ENCODE results near the gene MSX2.

Gene MSX2

DNA sequence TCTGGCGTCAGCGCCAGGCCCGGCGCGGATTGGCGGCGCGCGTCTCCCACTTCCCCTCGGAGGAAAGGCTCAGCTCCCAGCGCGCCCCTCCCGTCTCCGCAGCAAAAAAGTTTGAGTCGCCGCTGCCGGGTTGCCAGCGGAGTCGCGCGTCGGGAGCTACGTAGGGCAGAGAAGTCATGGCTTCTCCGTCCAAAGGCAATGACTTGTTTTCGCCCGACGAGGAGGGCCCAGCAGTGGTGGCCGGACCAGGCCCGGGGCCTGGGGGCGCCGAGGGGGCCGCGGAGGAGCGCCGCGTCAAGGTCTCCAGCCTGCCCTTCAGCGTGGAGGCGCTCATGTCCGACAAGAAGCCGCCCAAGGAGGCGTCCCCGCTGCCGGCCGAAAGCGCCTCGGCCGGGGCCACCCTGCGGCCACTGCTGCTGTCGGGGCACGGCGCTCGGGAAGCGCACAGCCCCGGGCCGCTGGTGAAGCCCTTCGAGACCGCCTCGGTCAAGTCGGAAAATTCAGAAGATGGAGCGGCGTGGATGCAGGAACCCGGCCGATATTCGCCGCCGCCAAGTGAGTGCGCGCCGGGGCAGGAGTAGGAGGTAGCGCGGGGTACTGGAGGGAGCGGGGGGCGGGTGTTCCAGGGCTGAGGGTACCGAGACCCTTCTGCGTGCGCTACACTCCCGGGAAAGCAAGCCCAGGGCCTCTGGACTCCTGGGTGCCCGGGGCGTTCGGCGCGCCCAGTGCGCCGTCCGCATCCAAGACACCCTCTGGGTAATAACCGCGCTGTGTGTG, at the start of gene MSX2:
MSX2 (plus strand) TSS at position 99 of the 777 bp plus-strand sequence; CDS start at position 177, 78 bp downstream.
- Histone ChIP-seq H2AFZ (ENCODE audit: low read length, unreplicated experiment) (peak within 1 kb of the TSS; percentile 68), H3K27me3 (ENCODE audit: insufficient read depth, low read length) (peaks cover 66% of the 10 kb centered on the region), H3K4me1 (ENCODE audit: control insufficient read depth, insufficient read depth, low read length, unreplicated experiment) (no peaks in the 10 kb centered on the region), H3K27ac (ENCODE audit: low read depth, low read length) (no peak within 1 kb of the TSS), H3K79me2 (ENCODE audit: control insufficient read depth, insufficient read depth, low read length, unreplicated experiment) (no peaks in the 10 kb centered on the region), H3K4me3 (ENCODE audit: low read depth, low read length) (peak within 1 kb of the TSS; percentile 76), H3K36me3 (ENCODE audit: insufficient read depth, low read length) (no peaks in the 10 kb centered on the region)

DNA sequence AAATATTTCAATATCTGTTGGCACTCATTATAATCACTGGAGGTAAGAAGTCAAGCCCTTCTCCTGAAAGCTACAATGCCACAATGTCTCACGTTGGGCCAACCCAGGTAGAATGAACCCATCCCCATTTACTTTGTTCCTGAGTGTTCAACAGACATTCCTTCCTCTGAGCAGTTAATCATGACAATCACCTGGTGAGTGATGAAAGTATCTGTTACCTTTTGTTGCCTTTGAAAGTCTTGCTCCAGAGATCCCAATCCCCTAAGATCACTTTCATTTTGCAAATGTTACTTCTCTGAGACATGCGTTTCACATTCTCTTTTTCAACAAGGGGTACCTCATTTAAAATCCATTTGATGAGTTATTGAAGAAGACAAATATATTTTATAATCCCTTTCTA, 49.3 kb upstream of the MSX2 start:
- Histone ChIP-seq H3K4me3 (ENCODE audit: low read depth, low read length) (no peak overlapping the region), H3K27ac (ENCODE audit: low read depth, low read length) (no peak overlapping the region), H3K36me3 (ENCODE audit: insufficient read depth, low read length) (no peaks in the 10 kb centered on the region), H2AFZ (ENCODE audit: low read length, unreplicated experiment) (no peak overlapping the region), H3K79me2 (ENCODE audit: control insufficient read depth, insufficient read depth, low read length, unreplicated experiment) (no peaks in the 10 kb centered on the region), H3K4me1 (ENCODE audit: control insufficient read depth, insufficient read depth, low read length, unreplicated experiment) (no peaks in the 10 kb centered on the region), H3K27me3 (ENCODE audit: insufficient read depth, low read length) (no peaks in the 10 kb centered on the region)

DNA sequence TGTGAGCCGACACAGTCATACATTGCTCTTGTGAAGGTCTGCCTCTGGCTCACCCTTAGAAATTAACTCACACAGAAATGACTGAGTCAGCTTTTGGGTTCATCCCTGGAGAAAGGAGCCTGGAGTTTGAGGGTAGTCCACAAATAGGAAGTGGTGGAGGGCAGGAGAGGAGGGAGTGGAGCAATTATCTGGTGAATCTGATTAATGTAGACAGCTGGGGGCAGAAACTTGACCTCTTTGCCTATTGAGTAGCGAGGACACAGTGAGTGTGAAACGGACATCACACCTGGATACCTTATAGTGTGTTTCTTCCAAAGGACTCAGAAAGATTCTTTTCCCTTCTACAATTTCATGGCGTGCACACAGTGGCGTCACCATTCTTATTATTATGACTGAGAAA, 48.5 kb upstream of the MSX2 start:
- Histone ChIP-seq H3K36me3 (ENCODE audit: insufficient read depth, low read length) (no peaks in the 10 kb centered on the region), H3K27me3 (ENCODE audit: insufficient read depth, low read length) (no peaks in the 10 kb centered on the region), H2AFZ (ENCODE audit: low read length, unreplicated experiment) (no peak overlapping the region), H3K79me2 (ENCODE audit: control insufficient read depth, insufficient read depth, low read length, unreplicated experiment) (no peaks in the 10 kb centered on the region), H3K4me1 (ENCODE audit: control insufficient read depth, insufficient read depth, low read length, unreplicated experiment) (no peaks in the 10 kb centered on the region), H3K4me3 (ENCODE audit: low read depth, low read length) (no peak overlapping the region), H3K27ac (ENCODE audit: low read depth, low read length) (no peak overlapping the region)

DNA sequence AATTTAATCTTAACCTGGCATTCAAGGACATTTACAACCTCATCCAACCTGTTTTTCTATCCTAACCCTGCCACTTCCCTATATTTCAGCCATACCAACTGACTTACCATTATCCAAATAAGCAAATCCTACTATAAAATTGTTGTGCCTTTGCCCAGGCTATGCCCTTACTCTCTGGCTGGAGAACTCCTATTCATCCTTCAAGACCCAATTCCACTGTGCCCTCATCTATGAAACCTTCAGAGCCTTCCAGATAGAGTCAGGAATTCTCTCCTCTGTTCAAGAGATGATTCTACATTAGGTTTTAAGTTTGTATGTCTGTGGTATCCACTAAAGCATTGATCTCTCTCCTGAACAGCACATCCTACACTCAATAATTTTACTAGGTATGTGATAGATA, 46.3 kb upstream of the MSX2 start:
- Histone ChIP-seq H3K27me3 (ENCODE audit: insufficient read depth, low read length) (no peaks in the 10 kb centered on the region), H3K4me3 (ENCODE audit: low read depth, low read length) (no peak overlapping the region), H3K36me3 (ENCODE audit: insufficient read depth, low read length) (no peaks in the 10 kb centered on the region), H3K27ac (ENCODE audit: low read depth, low read length) (no peak overlapping the region), H3K79me2 (ENCODE audit: control insufficient read depth, insufficient read depth, low read length, unreplicated experiment) (no peaks in the 10 kb centered on the region), H3K4me1 (ENCODE audit: control insufficient read depth, insufficient read depth, low read length, unreplicated experiment) (no peaks in the 10 kb centered on the region), H2AFZ (ENCODE audit: low read length, unreplicated experiment) (no peak overlapping the region)

DNA sequence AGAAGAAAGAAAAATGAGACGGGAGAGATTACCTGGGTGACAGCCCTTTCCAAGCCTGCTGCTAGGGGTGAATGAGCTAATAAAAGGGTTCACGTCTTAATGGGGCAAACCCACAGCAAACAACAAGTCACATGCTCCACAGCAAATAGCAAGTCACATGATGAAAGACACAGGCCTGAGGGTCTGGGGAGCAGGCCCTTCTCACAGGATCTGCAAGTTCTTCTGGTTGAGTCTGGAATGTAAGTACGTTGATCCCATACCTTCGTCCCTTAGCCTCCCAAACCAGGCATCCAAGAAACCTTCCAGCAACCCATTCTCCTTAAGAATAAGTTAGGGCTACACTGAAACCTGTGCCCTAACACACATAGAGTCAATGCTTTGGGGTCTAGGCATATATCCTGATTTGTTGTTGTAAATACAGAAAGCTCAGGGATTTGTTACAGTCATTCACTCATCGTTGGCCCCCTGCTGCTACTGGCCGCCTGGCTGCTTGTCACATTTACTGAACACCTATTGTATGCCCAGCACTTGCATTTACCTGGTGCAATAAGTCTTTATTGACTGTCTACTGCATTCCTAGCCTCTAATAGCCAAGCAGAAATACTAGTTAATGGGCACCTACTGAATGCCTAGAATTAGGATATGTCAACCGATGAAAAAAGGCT, 43.3 kb upstream of the MSX2 start:
- H3K79me2 ChIP-seq (ENCODE audit: control insufficient read depth, insufficient read depth, low read length, unreplicated experiment), result no peaks in the 10 kb centered on the region
- no peak overlapping the region for H3K4me3 ChIP-seq (ENCODE audit: low read depth, low read length)
- H3K4me1 ChIP-seq (ENCODE audit: control insufficient read depth, insufficient read depth, low read length, unreplicated experiment), result no peaks in the 10 kb centered on the region
- H2AFZ ChIP-seq (ENCODE audit: low read length, unreplicated experiment), result no peak overlapping the region
- H3K27me3 ChIP-seq (ENCODE audit: insufficient read depth, low read length), result 0 out of 2 replicates have a peak, but pooled peaks cover 2% of the 10 kb centered on the region
- no peaks in the 10 kb centered on the region for H3K36me3 ChIP-seq (ENCODE audit: insufficient read depth, low read length)
- H3K27ac ChIP-seq (ENCODE audit: low read depth, low read length), result no peak overlapping the region

DNA sequence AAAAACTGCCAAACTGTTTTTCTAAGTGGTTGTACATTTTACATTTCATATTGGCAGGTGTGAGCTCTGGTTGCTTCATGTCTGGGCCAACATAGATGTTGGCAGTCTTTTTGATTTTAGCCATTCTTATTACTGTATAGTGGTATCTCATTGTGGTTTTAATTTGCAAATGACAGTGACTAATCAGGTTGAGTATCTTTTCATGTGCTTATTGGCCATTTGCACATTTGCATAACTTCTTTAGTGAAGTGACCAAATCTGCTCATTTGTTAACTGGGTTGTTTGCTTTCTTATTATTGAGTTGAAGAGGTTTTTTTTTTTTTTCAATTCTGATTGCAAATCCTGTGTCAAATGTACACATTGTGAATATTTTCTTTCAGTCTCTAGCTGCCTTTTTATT, 36.9 kb upstream of the MSX2 start:
- Histone ChIP-seq H3K4me3 (ENCODE audit: low read depth, low read length) (no peak overlapping the region), H3K27ac (ENCODE audit: low read depth, low read length) (no peak overlapping the region), H3K27me3 (ENCODE audit: insufficient read depth, low read length) (peaks cover 41% of the 10 kb centered on the region)

DNA sequence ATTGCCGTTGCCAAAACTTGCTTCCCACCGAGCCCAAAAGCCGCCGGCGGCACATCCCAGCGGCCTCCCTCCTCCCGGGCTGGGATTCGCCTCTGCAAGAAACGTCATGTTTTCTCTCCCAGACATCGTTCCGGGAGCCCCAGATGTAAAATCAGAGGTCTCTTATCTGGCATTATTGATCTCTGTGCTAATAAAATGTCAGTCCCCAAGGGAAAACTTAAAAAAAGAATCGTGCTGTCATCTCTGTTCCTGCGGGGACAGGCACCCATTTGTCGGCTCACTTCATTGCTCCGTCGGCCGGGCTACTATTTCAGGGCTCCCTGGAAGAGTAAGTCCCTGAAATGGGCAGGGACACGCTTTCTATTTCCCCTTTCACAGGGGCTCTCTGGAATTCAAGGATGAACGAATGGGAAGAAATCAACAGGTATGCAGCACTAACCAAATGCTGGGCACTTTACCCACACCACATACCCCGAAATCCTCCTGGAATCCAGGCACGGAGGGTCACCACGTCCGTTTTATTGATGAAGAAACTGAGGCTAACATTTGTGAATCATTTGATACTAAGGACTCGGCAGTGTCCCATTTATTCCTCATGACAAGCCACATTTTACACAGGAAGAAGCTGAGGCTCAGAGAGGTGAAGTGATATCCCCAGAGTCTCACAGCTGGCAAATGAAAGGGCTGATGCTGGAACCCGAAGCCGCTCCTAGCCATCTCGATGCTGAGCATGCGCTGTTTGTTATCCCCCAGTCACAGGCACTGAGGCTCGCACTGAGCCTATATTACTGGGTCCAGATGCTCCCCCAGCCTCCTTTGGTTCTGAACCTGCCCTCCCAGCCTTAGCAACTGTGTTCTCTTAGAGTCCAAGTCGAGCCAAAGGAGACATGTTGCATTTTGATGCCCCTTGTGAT, 35.7 kb upstream of the MSX2 start:
- H3K4me3 ChIP-seq (ENCODE audit: low read depth, low read length), result no peak overlapping the region; the same call in 1 of the 2 replicates
- no peaks in the 10 kb centered on the region for H3K36me3 ChIP-seq (ENCODE audit: insufficient read depth, low read length)
- H3K27me3 ChIP-seq (ENCODE audit: insufficient read depth, low read length), result peaks cover 51% of the 10 kb centered on the region
- H3K4me1 ChIP-seq (ENCODE audit: control insufficient read depth, insufficient read depth, low read length, unreplicated experiment), result no peaks in the 10 kb centered on the region
- no peak overlapping the region for H3K27ac ChIP-seq (ENCODE audit: low read depth, low read length)
- H3K79me2 ChIP-seq (ENCODE audit: control insufficient read depth, insufficient read depth, low read length, unreplicated experiment), result no peaks in the 10 kb centered on the region
- no peak overlapping the region for H2AFZ ChIP-seq (ENCODE audit: low read length, unreplicated experiment)

More for the DNA sequence above, 36.9 kb upstream of the MSX2 start:
- no peak overlapping the region for H2AFZ ChIP-seq (ENCODE audit: low read length, unreplicated experiment)
- H3K36me3 ChIP-seq (ENCODE audit: insufficient read depth, low read length), result no peaks in the 10 kb centered on the region
- H3K4me1 ChIP-seq (ENCODE audit: control insufficient read depth, insufficient read depth, low read length, unreplicated experiment), result no peaks in the 10 kb centered on the region
- H3K79me2 ChIP-seq (ENCODE audit: control insufficient read depth, insufficient read depth, low read length, unreplicated experiment), result no peaks in the 10 kb centered on the region

DNA sequence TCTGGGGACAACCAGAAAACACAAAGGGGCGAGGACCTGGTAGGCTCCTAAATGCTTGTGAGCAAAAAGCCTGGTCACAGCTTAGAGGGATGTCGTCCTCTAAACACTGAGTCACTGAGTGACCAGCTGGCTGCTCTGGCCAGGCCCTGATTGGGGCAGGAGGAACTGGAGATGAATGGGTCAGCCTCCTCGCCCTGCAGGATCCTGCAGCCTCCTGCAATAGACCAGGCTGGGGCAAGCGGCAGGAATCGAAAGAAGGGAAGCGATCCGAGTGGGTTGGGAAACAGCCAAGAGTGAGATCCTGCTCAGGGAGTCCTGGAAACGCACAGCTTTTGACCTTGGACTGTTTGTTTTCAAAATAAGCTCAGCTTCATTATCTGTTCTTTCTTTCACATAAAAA, 34.1 kb upstream of the MSX2 start:
- Histone ChIP-seq H3K4me1 (ENCODE audit: control insufficient read depth, insufficient read depth, low read length, unreplicated experiment) (no peaks in the 10 kb centered on the region), H3K36me3 (ENCODE audit: insufficient read depth, low read length) (no peaks in the 10 kb centered on the region), H3K79me2 (ENCODE audit: control insufficient read depth, insufficient read depth, low read length, unreplicated experiment) (no peaks in the 10 kb centered on the region), H3K27ac (ENCODE audit: low read depth, low read length) (no peak overlapping the region), H2AFZ (ENCODE audit: low read length, unreplicated experiment) (no peak overlapping the region), H3K4me3 (ENCODE audit: low read depth, low read length) (no peak overlapping the region), H3K27me3 (ENCODE audit: insufficient read depth, low read length) (peaks cover 61% of the 10 kb centered on the region)

DNA sequence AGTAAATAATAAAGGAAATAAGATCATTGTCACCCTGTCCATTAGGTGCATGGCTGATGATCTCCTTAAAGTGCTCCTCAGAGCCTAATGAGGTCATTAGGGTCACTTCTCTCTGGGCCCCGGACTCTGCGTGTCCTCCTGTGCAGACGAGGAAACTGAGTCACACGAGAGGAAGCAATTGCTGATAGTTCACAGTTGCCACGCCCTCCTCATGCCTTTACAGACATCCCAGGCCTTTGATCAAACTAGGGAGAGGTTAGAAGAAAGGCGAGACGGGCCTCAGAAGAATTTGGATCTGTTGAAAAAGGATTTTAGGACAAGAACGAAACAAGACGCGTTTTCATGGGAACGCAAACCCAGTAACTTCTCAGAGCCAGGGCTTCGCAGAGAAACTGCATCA, 32.0 kb upstream of the MSX2 start:
- Histone ChIP-seq H2AFZ (ENCODE audit: low read length, unreplicated experiment) (no peak overlapping the region), H3K4me3 (ENCODE audit: low read depth, low read length) (no peak overlapping the region)

DNA sequence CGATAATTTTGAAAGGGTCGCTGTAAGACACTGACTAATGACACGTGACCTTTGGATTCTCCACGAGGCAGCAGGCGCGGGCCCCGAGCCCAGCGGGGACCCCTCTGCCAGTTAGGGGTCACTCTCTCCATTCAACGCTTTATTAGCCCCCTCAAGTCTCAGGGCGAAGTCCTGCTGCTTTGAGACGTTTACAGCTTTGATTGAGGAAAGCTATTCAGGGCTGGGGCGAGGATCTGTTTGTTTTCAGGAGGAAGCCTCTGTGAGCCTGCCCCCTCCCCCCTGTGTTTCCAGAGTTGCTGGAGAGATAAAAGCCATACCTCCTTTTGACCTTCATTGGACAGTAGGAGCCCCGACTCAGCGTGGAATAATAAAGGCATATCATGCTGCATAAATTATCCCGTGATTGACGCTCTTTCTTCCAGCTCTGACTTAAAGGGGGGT, 31.4 kb upstream of the MSX2 start:
- Histone ChIP-seq H3K27me3 (ENCODE audit: insufficient read depth, low read length) (peaks cover 48% of the 10 kb centered on the region), H3K27ac (ENCODE audit: low read depth, low read length) (no peak overlapping the region), H2AFZ (ENCODE audit: low read length, unreplicated experiment) (no peak overlapping the region), H3K4me3 (ENCODE audit: low read depth, low read length) (peak overlapping the region; percentile 37; the same call in 1 of the 2 replicates), H3K79me2 (ENCODE audit: control insufficient read depth, insufficient read depth, low read length, unreplicated experiment) (no peaks in the 10 kb centered on the region), H3K36me3 (ENCODE audit: insufficient read depth, low read length) (no peaks in the 10 kb centered on the region), H3K4me1 (ENCODE audit: control insufficient read depth, insufficient read depth, low read length, unreplicated experiment) (no peaks in the 10 kb centered on the region)

More for the DNA sequence above, 32.0 kb upstream of the MSX2 start:
- H3K27me3 ChIP-seq (ENCODE audit: insufficient read depth, low read length), result peaks cover 54% of the 10 kb centered on the region
- H3K4me1 ChIP-seq (ENCODE audit: control insufficient read depth, insufficient read depth, low read length, unreplicated experiment), result no peaks in the 10 kb centered on the region
- no peaks in the 10 kb centered on the region for H3K79me2 ChIP-seq (ENCODE audit: control insufficient read depth, insufficient read depth, low read length, unreplicated experiment)
- no peak overlapping the region for H3K27ac ChIP-seq (ENCODE audit: low read depth, low read length)
- H3K36me3 ChIP-seq (ENCODE audit: insufficient read depth, low read length), result no peaks in the 10 kb centered on the region

Data from ACC112 (cell line).